Measurements from ENCODE around the gene PTPMT1. TPM values are rescaled to one million over a fixed set of nuclear protein-coding genes. Genes with fewer than 3 reads are reported as not detected.

Gene PTPMT1
- total RNA-seq, 1 donor from 2014 or later, result 27.5 TPM

DNA sequence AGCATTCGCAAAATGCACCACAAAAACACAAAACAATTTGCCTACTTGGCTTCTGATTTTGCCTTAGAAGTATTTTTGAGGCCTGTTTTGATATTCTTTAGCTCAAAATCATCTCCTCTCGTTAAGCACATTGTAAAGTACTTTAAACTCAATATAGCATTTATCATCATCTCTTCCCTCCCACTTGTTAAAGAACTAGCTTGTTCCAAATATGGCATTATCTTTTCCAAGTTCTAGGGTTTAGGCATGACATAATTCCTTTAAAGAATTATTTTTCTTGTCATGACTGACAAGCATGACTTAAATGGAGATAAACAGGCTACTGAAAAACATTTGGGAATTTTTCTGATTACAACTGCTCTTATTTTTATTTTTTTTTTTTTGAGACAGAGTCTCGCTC is 33.7 kb upstream of the PTPMT1 start:
- DNase-seq, result no peak
- Mint-ChIP-seq H3K4me1 (ENCODE audit: low read depth, unreplicated experiment) (peaks cover 23% of the 10 kb centered on the region), H3K27me3 (ENCODE audit: unreplicated experiment) (peaks cover 2% of the 10 kb centered on the region), H3K36me3 (ENCODE audit: unreplicated experiment) (no peaks in the 10 kb centered on the region), H3K4me3 (ENCODE audit: unreplicated experiment) (peak overlapping the region; percentile 55), H3K9me3 (ENCODE audit: unreplicated experiment) (peaks cover 3% of the 10 kb centered on the region), H3K27ac (ENCODE audit: unreplicated experiment) (no peak overlapping the region)
- no peak for TF ChIP-seq CTCF (IDR thresholded peaks at IDR 0.05; ENCODE audit: partially characterized antibody, unreplicated experiment)

GRCh38 chr11:47532597-47533213 is 32.7 kb upstream of the PTPMT1 start:
- H3K4me1 Mint-ChIP-seq (ENCODE audit: low read depth, unreplicated experiment), result peaks cover 23% of the 10 kb centered on the region
- H3K27ac Mint-ChIP-seq (ENCODE audit: unreplicated experiment), result no peak overlapping the region
- no peaks in the 10 kb centered on the region for H3K36me3 Mint-ChIP-seq (ENCODE audit: unreplicated experiment)
- TF ChIP-seq CTCF (IDR thresholded peaks at IDR 0.05; ENCODE audit: partially characterized antibody, unreplicated experiment), result no peak
- DNase-seq, result no peak
- H3K9me3 Mint-ChIP-seq (ENCODE audit: unreplicated experiment), result peaks cover 3% of the 10 kb centered on the region
- H3K4me3 Mint-ChIP-seq (ENCODE audit: unreplicated experiment), result no peak overlapping the region
- H3K27me3 Mint-ChIP-seq (ENCODE audit: unreplicated experiment), result peaks cover 2% of the 10 kb centered on the region

GRCh38 chr11:47533690-47534151 is 31.7 kb upstream of the PTPMT1 start:
- H3K27me3 Mint-ChIP-seq (ENCODE audit: unreplicated experiment), result peaks cover 2% of the 10 kb centered on the region
- DNase-seq, result no peak
- H3K27ac Mint-ChIP-seq (ENCODE audit: unreplicated experiment), result no peak overlapping the region
- peaks cover 24% of the 10 kb centered on the region for H3K4me1 Mint-ChIP-seq (ENCODE audit: low read depth, unreplicated experiment)
- TF ChIP-seq CTCF (IDR thresholded peaks at IDR 0.05; ENCODE audit: partially characterized antibody, unreplicated experiment), result no peak
- peaks cover 3% of the 10 kb centered on the region for H3K9me3 Mint-ChIP-seq (ENCODE audit: unreplicated experiment)
- H3K4me3 Mint-ChIP-seq (ENCODE audit: unreplicated experiment), result no peak overlapping the region
- no peaks in the 10 kb centered on the region for H3K36me3 Mint-ChIP-seq (ENCODE audit: unreplicated experiment)

GRCh38 chr11:47534704-47535251 is 30.6 kb upstream of the PTPMT1 start:
- TF ChIP-seq CTCF (IDR thresholded peaks at IDR 0.05; ENCODE audit: partially characterized antibody, unreplicated experiment), result no peak
- Mint-ChIP-seq H3K4me1 (ENCODE audit: low read depth, unreplicated experiment) (peaks cover 26% of the 10 kb centered on the region), H3K36me3 (ENCODE audit: unreplicated experiment) (no peaks in the 10 kb centered on the region), H3K27me3 (ENCODE audit: unreplicated experiment) (peaks cover 2% of the 10 kb centered on the region), H3K9me3 (ENCODE audit: unreplicated experiment) (peaks cover under 1% of the 10 kb centered on the region), H3K4me3 (ENCODE audit: unreplicated experiment) (peak overlapping the region; percentile 34), H3K27ac (ENCODE audit: unreplicated experiment) (no peak overlapping the region)
- no peak for DNase-seq

GRCh38 chr11:47536915-47537314 is 28.5 kb upstream of the PTPMT1 start:
- no peak overlapping the region for H3K4me3 Mint-ChIP-seq (ENCODE audit: unreplicated experiment)
- H3K27me3 Mint-ChIP-seq (ENCODE audit: unreplicated experiment), result peaks cover 2% of the 10 kb centered on the region
- H3K9me3 Mint-ChIP-seq (ENCODE audit: unreplicated experiment), result peaks cover 1% of the 10 kb centered on the region
- H3K36me3 Mint-ChIP-seq (ENCODE audit: unreplicated experiment), result no peaks in the 10 kb centered on the region
- no peak for TF ChIP-seq CTCF (IDR thresholded peaks at IDR 0.05; ENCODE audit: partially characterized antibody, unreplicated experiment)
- DNase-seq, result no peak
- no peak overlapping the region for H3K27ac Mint-ChIP-seq (ENCODE audit: unreplicated experiment)
- H3K4me1 Mint-ChIP-seq (ENCODE audit: low read depth, unreplicated experiment), result peaks cover 24% of the 10 kb centered on the region

Data from glutamatergic neuron (in vitro differentiated cells).